NCI-H460 (cell line): ENCODE measurements around the gene HDDC2. TPM values are rescaled to one million over a fixed set of nuclear protein-coding genes. Genes with fewer than 3 reads are reported as not detected.

Experiments
- DNase-seq: peaks from one replicate; pipeline ENCODE4 v3.0.0-alpha.2; 2016; ENCODE audit warnings: low read depth; ENCODE audit errors: extremely low read depth
- total RNA-seq: library from RNA; depleted of rRNA; stranded (reverse); fragments of >200 nt; shearing (Covaris generic); gene quantifications from 2 replicates; pipeline ENCODE4 v1.2.3, GENCODE V29; 2014

The HDDC2 gene
- total RNA-seq, 1 experiment from 2014 or later = 152 TPM

- no peak for DNase-seq
Measured at GRCh38 chr6:125273251-125273650, 28.5 kb downstream of the HDDC2 start.

GRCh38 chr6:125271486-125272159, 30.1 kb downstream of the HDDC2 start:
- no peak for DNase-seq

GRCh38 chr6:125270380-125270779, 31.4 kb downstream of the HDDC2 start:
- no peak for DNase-seq

- DNase-seq = no peak
Measured at GRCh38 chr6:125269328-125269985, 32.3 kb downstream of the HDDC2 start.

- no peak for DNase-seq
Measured at GRCh38 chr6:125268765-125269164, 33.0 kb downstream of the HDDC2 start.

- no peak for DNase-seq
Measured at GRCh38 chr6:125267806-125268523, 33.8 kb downstream of the HDDC2 start.

GRCh38 chr6:125264476-125264875, 37.3 kb downstream of the HDDC2 start:
- no peak for DNase-seq

- DNase-seq = no peak
Measured at GRCh38 chr6:125262016-125263013, 39.5 kb downstream of the HDDC2 start.

GRCh38 chr6:125259354-125259736, 42.4 kb downstream of the HDDC2 start:
- no peak for DNase-seq

GRCh38 chr6:125258651-125259353, 43.0 kb downstream of the HDDC2 start:
- DNase-seq = no peak

GRCh38 chr6:125257351-125257750, 44.4 kb downstream of the HDDC2 start:
- no peak for DNase-seq

- DNase-seq = no peak
Measured at GRCh38 chr6:125255201-125255600, 46.6 kb downstream of the HDDC2 start.

- no peak for DNase-seq
Measured at GRCh38 chr6:125254321-125254720, 47.4 kb downstream of the HDDC2 start.

GRCh38 chr6:125253881-125254280, 47.9 kb downstream of the HDDC2 start:
- no peak for DNase-seq

- no peak for DNase-seq
Measured at GRCh38 chr6:125252891-125253290, 48.9 kb downstream of the HDDC2 start.

GRCh38 chr6:125251516-125252220, 50.1 kb downstream of the HDDC2 start:
- DNase-seq = no peak

GRCh38 chr6:125250511-125250910, 51.3 kb downstream of the HDDC2 start:
- no peak for DNase-seq

- DNase-seq = no peak
Measured at GRCh38 chr6:125248136-125248535, 53.6 kb downstream of the HDDC2 start.

GRCh38 chr6:125246566-125246965, 55.2 kb downstream of the HDDC2 start:
- no peak for DNase-seq
